GM19452 (cell line): ENCODE measurements around the gene RANBP17.

Source experiments
- ATAC-seq: cut with Tn5 transposase; IDR thresholded peaks from one replicate; pipeline ENCODE4 v1.9.1; 2021; ENCODE audit not compliant: unreplicated experiment

RANBP17 gene

GRCh38 chr5:171312129-171312974 lies 450.5 kb downstream of the RANBP17 start:
- ATAC-seq, result no peak

GRCh38 chr5:171313481-171314206 lies 451.8 kb downstream of the RANBP17 start:
- ATAC-seq, result no peak

GRCh38 chr5:171314728-171315385 lies 453.0 kb downstream of the RANBP17 start:
- ATAC-seq, result no peak

- ATAC-seq, result no peak
Measured at GRCh38 chr5:171315386-171315891, 453.6 kb downstream of the RANBP17 start.

- ATAC-seq, result no peak
Measured at GRCh38 chr5:171315925-171316257, 454.1 kb downstream of the RANBP17 start.

GRCh38 chr5:171316258-171317121 lies 454.7 kb downstream of the RANBP17 start:
- ATAC-seq, result no peak

- no peak for ATAC-seq
Measured at GRCh38 chr5:171317230-171317629, 455.4 kb downstream of the RANBP17 start.

- ATAC-seq, result no peak
Measured at GRCh38 chr5:171318026-171318425, 456.2 kb downstream of the RANBP17 start.

- no peak for ATAC-seq
Measured at GRCh38 chr5:171321447-171321846, 459.6 kb downstream of the RANBP17 start.

GRCh38 chr5:171322527-171322926 lies 460.7 kb downstream of the RANBP17 start:
- ATAC-seq, result no peak

GRCh38 chr5:171323007-171323406 lies 461.2 kb downstream of the RANBP17 start:
- ATAC-seq, result no peak

GRCh38 chr5:171323806-171324632 lies 462.2 kb downstream of the RANBP17 start:
- no peak for ATAC-seq

- no peak for ATAC-seq
Measured at GRCh38 chr5:171330021-171330420, 468.2 kb downstream of the RANBP17 start.

GRCh38 chr5:171335616-171336015 lies 473.8 kb downstream of the RANBP17 start:
- ATAC-seq, result no peak

- no peak for ATAC-seq
Measured at GRCh38 chr5:171336521-171337209, 474.8 kb downstream of the RANBP17 start.

GRCh38 chr5:171337210-171337569 lies 475.4 kb downstream of the RANBP17 start:
- ATAC-seq, result no peak

- no peak for ATAC-seq
Measured at GRCh38 chr5:171340042-171340441, 478.2 kb downstream of the RANBP17 start.

GRCh38 chr5:171340491-171340890 lies 478.7 kb downstream of the RANBP17 start:
- no peak for ATAC-seq

- no peak for ATAC-seq
Measured at GRCh38 chr5:171342362-171343111, 480.7 kb downstream of the RANBP17 start.
